ENCODE data around the gene CDKAL1. TPM values are rescaled to one million over a fixed set of nuclear protein-coding genes. Genes with fewer than 3 reads are reported as not detected.
A peak's percentile ranks its signal among the peaks of the same experiment; 100 is the strongest.

Gene CDKAL1
- total and polyA plus RNA-seq, 2 donors (not counting 3 experiments of a cell fraction or from before 2014, with no cell fraction given): 6.1 to 20.5 TPM

DNA sequence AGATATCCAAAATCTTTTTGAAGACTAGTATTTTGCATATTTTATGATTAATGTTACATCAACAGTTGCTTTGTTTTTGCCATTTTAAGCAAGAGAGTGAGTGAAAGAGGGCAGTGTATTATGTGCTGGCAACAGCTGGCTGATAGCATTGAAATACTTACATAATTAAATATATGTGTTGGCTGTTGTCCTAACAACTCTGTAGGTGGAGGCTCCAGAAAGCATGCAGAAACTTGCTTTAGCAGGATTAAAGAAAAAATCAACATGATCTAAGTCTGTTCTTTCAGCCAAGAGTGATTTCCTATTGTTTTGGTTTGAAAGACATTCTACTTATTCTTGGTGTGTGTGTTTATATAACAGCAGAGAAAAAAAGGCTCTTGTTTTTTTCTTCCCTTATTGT lies 127.5 kb downstream of the CDKAL1 start:
- peak; percentile 69 for FAIRE-seq
- ChIA-PET POLR2A (no interaction called here), CTCF (no interaction called here)

GRCh38 chr6:20664250-20664649 lies 130.0 kb downstream of the CDKAL1 start:
- ChIA-PET CTCF (no interaction called here), POLR2A (no interaction called here)
- TF ChIP-seq EZH2 (IDR thresholded peaks at IDR 0.05; ENCODE audit: borderline replicate concordance, low read depth, low read length, severe bottlenecking): no peak
- no peak for TF ChIP-seq POLR2AphosphoS5 (IDR thresholded peaks at IDR 0.05; ENCODE audit: insufficient read depth, low read depth, low read length)
- no peak for TF ChIP-seq MAX (IDR thresholded peaks at IDR 0.05; ENCODE audit: insufficient read depth, insufficient read length)
- no peak for TF ChIP-seq FOS (IDR thresholded peaks at IDR 0.05; ENCODE audit: borderline replicate concordance, insufficient read depth, low read length)
- TF ChIP-seq POLR2A (IDR thresholded peaks at IDR 0.05; ENCODE audit: low read depth, low read length): no peak
- no peak for TF ChIP-seq MYC (IDR thresholded peaks at IDR 0.05; ENCODE audit: low read depth, low read length)
- TF ChIP-seq CTCF (IDR thresholded peaks at IDR 0.05; ENCODE audit: extremely low read depth in 1 of 2, insufficient read depth in 1 of 2, low read depth in 1 of 2, low read length in 2 of 2): no peak
- no peak for TF ChIP-seq GATA2 (IDR thresholded peaks at IDR 0.05; ENCODE audit: insufficient read depth, insufficient read length, low read depth, low read length)
- no peak for TF ChIP-seq JUN (IDR thresholded peaks at IDR 0.05; ENCODE audit: borderline replicate concordance, insufficient read depth, insufficient read length, low read depth)

More for the DNA sequence above, 127.5 kb downstream of the CDKAL1 start:
- Histone ChIP-seq H3K9me1 (replicated peaks; ENCODE audit: control insufficient read depth, extremely low read depth, insufficient read depth, low read length) (no peaks in the 10 kb centered on the region), H4K20me1 (replicated peaks; ENCODE audit: control insufficient read depth, extremely low read depth, insufficient read depth, low read length) (no peaks in the 10 kb centered on the region), H3K9ac (replicated peaks; ENCODE audit: extremely low read depth, insufficient read depth, low read length) (no peak overlapping the region), H2AFZ (ENCODE audit: low read depth, low read length) (no peak overlapping the region), H3K4me2 (ENCODE audit: insufficient read depth, low read length) (peak overlapping the region; percentile 38), H3K79me2 (ENCODE audit: control insufficient read depth, insufficient read depth, low read length) (no peaks in the 10 kb centered on the region), H3K4me1 (ENCODE audit: control insufficient read depth, extremely low read depth, insufficient read depth, low read length) (peaks cover 10% of the 10 kb centered on the region), H3K4me3 (replicated peaks in 1 of 3; ENCODE audit: insufficient read depth in 1 of 3, low read depth in 1 of 3, low read length in 3 of 3) (no peak overlapping the region), H3K36me3 (ENCODE audit: control insufficient read depth in 2 of 2, extremely low read depth in 1 of 2, insufficient read depth in 2 of 2, low read length in 2 of 2) (no peaks in the 10 kb centered on the region), H3K27me3 (ENCODE audit: control insufficient read depth in 2 of 2, insufficient read depth in 2 of 2, low read length in 2 of 2) (no peaks in the 10 kb centered on the region), H3K27ac (ENCODE audit: insufficient read depth, low read depth, low read length) (peak overlapping the region; percentile 16), H3K9me3 (replicated peaks; ENCODE audit: control insufficient read depth, insufficient read depth, low read length) (no peaks in the 10 kb centered on the region)
- DNase-seq (ENCODE audit: low read depth, low spot score): peak; percentile 88
- intact Hi-C loops (cut with micrococcal nuclease): no loop called here
- BruUV-seq (replicated peaks): no TSS peak
- dilution Hi-C loops (cut with MboI; ENCODE audit: extremely low pct_ligation_motif_present, low sequenced_read_pairs): no loop called here
- TF ChIP-seq FOS (IDR thresholded peaks at IDR 0.05; ENCODE audit: borderline replicate concordance, insufficient read depth, low read length) (no peak), MYC (IDR thresholded peaks at IDR 0.05; ENCODE audit: low read depth, low read length) (no peak)

More at GRCh38 chr6:20664250-20664649, 130.0 kb downstream of the CDKAL1 start:
- no peak overlapping the region for H3K4me3 ChIP-seq (replicated peaks in 1 of 3; ENCODE audit: insufficient read depth in 1 of 3, low read depth in 1 of 3, low read length in 3 of 3)
- no peak overlapping the region for H3K9ac ChIP-seq (replicated peaks; ENCODE audit: extremely low read depth, insufficient read depth, low read length)
- H3K4me1 ChIP-seq (ENCODE audit: control insufficient read depth, extremely low read depth, insufficient read depth, low read length): peaks cover 26% of the 10 kb centered on the region
- H3K27me3 ChIP-seq (ENCODE audit: control insufficient read depth in 2 of 2, insufficient read depth in 2 of 2, low read length in 2 of 2): no peaks in the 10 kb centered on the region
- DNase-seq (ENCODE audit: low read depth, low spot score) (no peak), FAIRE-seq (no peak)
- no peaks in the 10 kb centered on the region for H3K9me3 ChIP-seq (replicated peaks; ENCODE audit: control insufficient read depth, insufficient read depth, low read length)
- no peak overlapping the region for H2AFZ ChIP-seq (ENCODE audit: low read depth, low read length)
- no peaks in the 10 kb centered on the region for H4K20me1 ChIP-seq (replicated peaks; ENCODE audit: control insufficient read depth, extremely low read depth, insufficient read depth, low read length)
- H3K79me2 ChIP-seq (ENCODE audit: control insufficient read depth, insufficient read depth, low read length): no peaks in the 10 kb centered on the region
- intact Hi-C loops (cut with micrococcal nuclease): no loop called here
- dilution Hi-C loops (cut with MboI; ENCODE audit: extremely low pct_ligation_motif_present, low sequenced_read_pairs): no loop called here
- no peaks in the 10 kb centered on the region for H3K36me3 ChIP-seq (ENCODE audit: control insufficient read depth in 2 of 2, extremely low read depth in 1 of 2, insufficient read depth in 2 of 2, low read length in 2 of 2)
- no peak overlapping the region for H3K27ac ChIP-seq (ENCODE audit: insufficient read depth, low read depth, low read length)
- H3K9me1 ChIP-seq (replicated peaks; ENCODE audit: control insufficient read depth, extremely low read depth, insufficient read depth, low read length): no peaks in the 10 kb centered on the region
- no peak overlapping the region for H3K4me2 ChIP-seq (ENCODE audit: insufficient read depth, low read length)
- no TSS peak for BruUV-seq (replicated peaks)
